ENCODE results near the gene KLC3. TPM values are rescaled to one million over a fixed set of nuclear protein-coding genes. Genes with fewer than 3 reads are reported as not detected.

The KLC3 gene
- total RNA-seq, 1 donor from 2014 or later = 8.9 TPM

DNA sequence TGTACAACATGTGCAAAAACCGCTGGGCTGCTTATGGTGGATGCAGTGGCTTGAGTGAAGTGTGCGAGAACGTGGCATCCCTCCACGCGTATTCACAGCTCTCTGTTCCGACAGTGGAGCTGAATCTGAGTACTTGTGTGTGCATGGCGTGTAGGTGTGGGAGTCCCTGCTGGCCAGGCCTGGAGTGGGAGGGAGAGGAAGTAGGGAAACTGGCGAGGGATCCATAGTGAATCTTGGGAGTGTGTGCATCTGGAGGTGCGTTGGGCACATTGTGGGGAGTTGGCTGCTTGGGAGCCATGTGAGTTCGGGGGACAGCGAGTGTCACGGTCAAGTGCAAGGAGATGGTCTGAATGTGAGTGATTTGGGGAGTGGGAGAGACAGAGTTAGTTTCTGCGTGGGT lies 2.4 kb downstream of the KLC3 start:
- H3K36me3 ChIP-seq (ENCODE audit: control insufficient read depth, insufficient read depth, low read length) = no peaks in the 10 kb centered on the region
- no peak for DNase-seq (ENCODE audit: low read depth)
- H3K4me3 ChIP-seq (ENCODE audit: low read depth, low read length) = no peak overlapping the region
- H3K27me3 ChIP-seq (ENCODE audit: control insufficient read depth, insufficient read depth, low read length) = peaks cover 34% of the 10 kb centered on the region
- TF ChIP-seq, protein P1, sequence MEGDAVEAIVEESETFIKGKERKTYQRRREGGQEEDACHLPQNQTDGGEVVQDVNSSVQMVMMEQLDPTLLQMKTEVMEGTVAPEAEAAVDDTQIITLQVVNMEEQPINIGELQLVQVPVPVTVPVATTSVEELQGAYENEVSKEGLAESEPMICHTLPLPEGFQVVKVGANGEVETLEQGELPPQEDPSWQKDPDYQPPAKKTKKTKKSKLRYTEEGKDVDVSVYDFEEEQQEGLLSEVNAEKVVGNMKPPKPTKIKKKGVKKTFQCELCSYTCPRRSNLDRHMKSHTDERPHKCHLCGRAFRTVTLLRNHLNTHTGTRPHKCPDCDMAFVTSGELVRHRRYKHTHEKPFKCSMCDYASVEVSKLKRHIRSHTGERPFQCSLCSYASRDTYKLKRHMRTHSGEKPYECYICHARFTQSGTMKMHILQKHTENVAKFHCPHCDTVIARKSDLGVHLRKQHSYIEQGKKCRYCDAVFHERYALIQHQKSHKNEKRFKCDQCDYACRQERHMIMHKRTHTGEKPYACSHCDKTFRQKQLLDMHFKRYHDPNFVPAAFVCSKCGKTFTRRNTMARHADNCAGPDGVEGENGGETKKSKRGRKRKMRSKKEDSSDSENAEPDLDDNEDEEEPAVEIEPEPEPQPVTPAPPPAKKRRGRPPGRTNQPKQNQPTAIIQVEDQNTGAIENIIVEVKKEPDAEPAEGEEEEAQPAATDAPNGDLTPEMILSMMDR (IDR thresholded peaks at IDR 0.05; ENCODE audit: insufficient read depth, low read length, poor library complexity, severe bottlenecking) = no peak

DNA sequence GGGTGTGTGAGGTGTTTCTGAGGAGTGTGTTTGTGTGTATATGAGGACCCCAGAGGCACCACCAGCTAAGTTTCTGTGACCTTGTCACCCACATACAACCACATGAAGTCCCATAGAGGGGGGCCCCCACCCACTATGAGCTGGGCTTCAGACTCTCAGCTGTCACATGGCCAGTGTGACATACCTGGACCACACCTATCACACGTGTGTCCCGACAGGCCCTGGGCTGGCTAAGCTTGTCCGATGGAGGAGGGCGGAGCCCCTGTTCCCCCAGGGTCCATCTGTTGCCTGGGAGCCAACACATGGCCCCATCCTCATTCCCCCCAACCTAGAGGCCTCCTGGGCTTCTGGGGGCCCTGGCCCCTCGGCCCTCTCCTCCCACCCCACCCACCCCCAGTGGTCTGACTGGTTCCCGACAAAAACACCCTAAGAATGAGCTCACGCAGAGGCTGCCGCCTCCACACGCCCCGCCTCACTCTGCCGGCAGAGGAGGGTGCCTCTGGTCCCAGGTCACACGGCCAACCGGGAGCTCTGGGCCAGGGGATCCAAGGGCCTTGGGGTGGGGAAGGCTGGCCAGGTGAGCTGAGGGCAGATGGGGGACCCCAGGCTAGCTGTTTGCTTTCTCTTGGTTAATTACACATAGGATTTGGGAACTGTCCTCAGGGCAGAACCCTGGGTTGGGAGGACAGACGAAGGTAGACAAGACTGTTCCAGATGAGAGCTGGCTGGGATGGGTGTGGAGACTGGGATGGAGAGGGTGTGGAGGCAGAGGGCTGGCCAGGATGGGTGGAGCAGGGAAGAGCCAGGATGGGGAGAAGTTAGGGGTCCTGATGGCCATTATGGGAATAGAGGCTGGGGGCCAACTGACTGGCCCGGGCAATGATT lies 4.3 kb downstream of the KLC3 start:
- Histone ChIP-seq H3K27me3 (ENCODE audit: control insufficient read depth, insufficient read depth, low read length) (peaks cover 37% of the 10 kb centered on the region), H3K4me3 (ENCODE audit: low read depth, low read length) (no peak overlapping the region), H3K36me3 (ENCODE audit: control insufficient read depth, insufficient read depth, low read length) (no peaks in the 10 kb centered on the region)
- DNase-seq (ENCODE audit: low read depth) = no peak
- TF ChIP-seq, protein P1 (IDR thresholded peaks at IDR 0.05; ENCODE audit: insufficient read depth, low read length, poor library complexity, severe bottlenecking) = no peak

DNA sequence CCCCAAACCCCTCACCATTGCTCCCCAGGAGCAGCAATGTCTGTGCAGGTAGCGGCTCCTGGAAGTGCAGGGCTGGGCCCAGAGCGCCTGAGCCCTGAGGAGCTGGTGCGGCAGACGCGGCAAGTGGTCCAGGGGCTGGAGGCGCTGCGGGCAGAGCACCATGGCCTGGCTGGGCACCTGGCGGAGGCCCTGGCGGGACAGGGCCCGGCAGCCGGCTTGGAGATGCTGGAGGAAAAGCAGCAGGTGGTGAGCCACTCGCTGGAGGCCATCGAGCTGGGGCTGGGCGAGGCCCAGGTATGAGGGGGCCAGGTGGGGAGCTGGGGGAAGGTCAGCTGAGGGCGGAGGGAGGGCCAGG lies 4.9 kb downstream of the KLC3 start:
- H3K4me3 ChIP-seq (ENCODE audit: low read depth, low read length) = no peak overlapping the region

DNA sequence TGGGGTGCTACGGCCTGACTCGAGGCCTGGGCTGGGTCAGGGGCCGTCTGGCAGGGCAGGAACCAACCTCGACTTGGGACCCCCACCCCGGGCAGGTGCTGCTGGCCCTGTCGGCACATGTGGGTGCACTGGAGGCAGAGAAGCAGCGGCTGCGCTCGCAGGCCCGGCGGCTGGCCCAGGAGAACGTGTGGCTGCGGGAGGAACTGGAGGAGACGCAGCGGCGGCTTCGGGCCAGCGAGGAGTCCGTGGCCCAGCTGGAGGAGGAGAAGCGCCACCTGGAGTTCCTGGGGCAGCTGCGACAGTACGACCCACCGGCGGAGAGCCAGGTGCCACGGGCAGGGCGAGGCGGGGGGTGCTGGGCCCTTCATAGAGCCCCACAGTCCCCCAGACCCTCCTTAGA lies 5.9 kb downstream of the KLC3 start:
- Histone ChIP-seq H3K36me3 (ENCODE audit: control insufficient read depth, insufficient read depth, low read length) (no peaks in the 10 kb centered on the region), H3K27me3 (ENCODE audit: control insufficient read depth, insufficient read depth, low read length) (peaks cover 25% of the 10 kb centered on the region), H3K4me3 (ENCODE audit: low read depth, low read length) (no peak overlapping the region)
- TF ChIP-seq, protein P1 (IDR thresholded peaks at IDR 0.05; ENCODE audit: insufficient read depth, low read length, poor library complexity, severe bottlenecking) = no peak
- no peak for DNase-seq (ENCODE audit: low read depth)

More for the DNA sequence above, 4.9 kb downstream of the KLC3 start:
- TF ChIP-seq, protein P1 (IDR thresholded peaks at IDR 0.05; ENCODE audit: insufficient read depth, low read length, poor library complexity, severe bottlenecking) = no peak
- Histone ChIP-seq H3K27me3 (ENCODE audit: control insufficient read depth, insufficient read depth, low read length) (peaks cover 34% of the 10 kb centered on the region), H3K36me3 (ENCODE audit: control insufficient read depth, insufficient read depth, low read length) (no peaks in the 10 kb centered on the region)
- DNase-seq (ENCODE audit: low read depth) = no peak

DNA sequence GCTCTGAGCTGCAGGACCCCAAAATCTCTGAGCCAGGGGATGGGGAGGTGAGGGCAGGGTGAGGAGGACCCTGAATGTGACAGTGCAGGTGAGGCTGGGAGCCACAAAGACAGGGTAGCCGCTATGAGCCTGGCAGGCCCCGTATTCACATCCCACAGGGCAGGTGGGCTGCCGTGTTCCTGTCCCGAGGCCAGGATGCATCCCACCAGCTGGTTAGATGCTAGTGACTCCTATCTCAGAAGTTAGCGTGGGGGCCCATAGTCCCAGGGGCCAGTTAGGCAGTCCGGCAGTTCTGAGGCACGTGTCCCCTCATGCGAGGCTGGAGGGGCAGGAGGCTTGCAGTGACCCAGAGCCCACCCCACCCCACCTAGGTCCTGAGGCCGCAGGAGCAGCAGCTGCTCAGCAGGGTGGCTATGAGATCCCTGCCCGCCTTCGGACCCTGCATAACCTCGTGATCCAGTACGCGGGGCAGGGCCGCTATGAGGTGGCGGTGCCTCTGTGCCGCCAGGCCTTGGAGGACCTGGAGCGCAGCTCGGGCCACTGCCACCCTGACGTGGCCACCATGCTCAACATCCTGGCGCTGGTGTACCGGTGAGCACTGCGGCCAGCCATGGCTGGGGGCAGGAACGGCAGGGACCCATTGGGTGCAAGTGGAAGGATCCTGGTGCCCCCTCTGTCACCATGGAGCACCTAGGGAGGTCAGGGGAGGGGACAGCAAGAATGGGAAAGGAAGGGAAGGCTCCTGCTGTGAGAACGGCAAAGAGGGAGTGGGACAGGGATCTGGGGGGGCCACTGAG lies 7.2 kb downstream of the KLC3 start:
- Histone ChIP-seq H3K36me3 (ENCODE audit: control insufficient read depth, insufficient read depth, low read length) (no peaks in the 10 kb centered on the region), H3K27me3 (ENCODE audit: control insufficient read depth, insufficient read depth, low read length) (peaks cover 22% of the 10 kb centered on the region), H3K4me3 (ENCODE audit: low read depth, low read length) (no peak overlapping the region)
- TF ChIP-seq, protein P1 (IDR thresholded peaks at IDR 0.05; ENCODE audit: insufficient read depth, low read length, poor library complexity, severe bottlenecking) = no peak
- DNase-seq (ENCODE audit: low read depth) = no peak

All from kidney epithelial cell (primary cell).